Measurements from ENCODE around the gene DPYSL3.

DNA sequence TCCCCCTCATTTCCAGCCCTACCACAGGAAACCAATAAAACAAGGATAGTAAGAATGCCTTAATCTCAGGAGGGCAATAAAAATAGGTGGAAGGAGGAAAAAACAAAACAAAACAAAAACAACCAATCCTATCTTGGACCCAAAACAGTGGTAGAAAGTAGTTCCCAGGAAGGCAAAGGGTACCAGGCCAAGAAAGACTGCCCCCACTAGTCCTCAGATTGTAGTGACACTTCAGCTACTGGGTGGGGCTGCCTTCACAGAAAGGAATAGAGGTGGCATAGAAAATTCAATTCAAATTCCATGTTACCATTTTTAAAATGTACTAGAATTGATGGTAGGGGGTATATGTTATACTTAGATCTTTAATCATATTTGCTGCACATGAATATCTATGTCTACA is 59.3 kb downstream of the DPYSL3 start:
- TF ChIP-seq, protein P1, sequence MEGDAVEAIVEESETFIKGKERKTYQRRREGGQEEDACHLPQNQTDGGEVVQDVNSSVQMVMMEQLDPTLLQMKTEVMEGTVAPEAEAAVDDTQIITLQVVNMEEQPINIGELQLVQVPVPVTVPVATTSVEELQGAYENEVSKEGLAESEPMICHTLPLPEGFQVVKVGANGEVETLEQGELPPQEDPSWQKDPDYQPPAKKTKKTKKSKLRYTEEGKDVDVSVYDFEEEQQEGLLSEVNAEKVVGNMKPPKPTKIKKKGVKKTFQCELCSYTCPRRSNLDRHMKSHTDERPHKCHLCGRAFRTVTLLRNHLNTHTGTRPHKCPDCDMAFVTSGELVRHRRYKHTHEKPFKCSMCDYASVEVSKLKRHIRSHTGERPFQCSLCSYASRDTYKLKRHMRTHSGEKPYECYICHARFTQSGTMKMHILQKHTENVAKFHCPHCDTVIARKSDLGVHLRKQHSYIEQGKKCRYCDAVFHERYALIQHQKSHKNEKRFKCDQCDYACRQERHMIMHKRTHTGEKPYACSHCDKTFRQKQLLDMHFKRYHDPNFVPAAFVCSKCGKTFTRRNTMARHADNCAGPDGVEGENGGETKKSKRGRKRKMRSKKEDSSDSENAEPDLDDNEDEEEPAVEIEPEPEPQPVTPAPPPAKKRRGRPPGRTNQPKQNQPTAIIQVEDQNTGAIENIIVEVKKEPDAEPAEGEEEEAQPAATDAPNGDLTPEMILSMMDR (IDR thresholded peaks at IDR 0.05), result no peak
- no peak for TF ChIP-seq EP300 (IDR thresholded peaks at IDR 0.05)
- no peak for TF ChIP-seq POLR2AphosphoS5 (IDR thresholded peaks at IDR 0.05)
- TF ChIP-seq POLR2A (IDR thresholded peaks at IDR 0.05), result no peak

All from gastroesophageal sphincter (tissue), 3 donors.